ENCODE data around the gene CLIP1.

The CLIP1 gene

GRCh38 chr12:122327014-122327413, 95.5 kb downstream of the CLIP1 start:
- no peaks in the 10 kb centered on the region for H3K27me3 ChIP-seq (ENCODE audit: insufficient read depth, poor library complexity, severe bottlenecking)
- no peak for DNase-seq (ENCODE audit: low read depth in 1 of 2, low spot score in 1 of 2)
- no peak overlapping the region for H3K27ac ChIP-seq (replicated peaks)
- H3K4me3 ChIP-seq (replicated peaks; ENCODE audit: insufficient read depth, low read length): no peak overlapping the region
- TF ChIP-seq SPI1 (IDR thresholded peaks at IDR 0.05; ENCODE audit: borderline replicate concordance, low read depth): no peak
- TF ChIP-seq POLR2AphosphoS5 (IDR thresholded peaks at IDR 0.05; ENCODE audit: low read depth): no peak
- no peak for TF ChIP-seq CTCF (IDR thresholded peaks at IDR 0.05; ENCODE audit: insufficient read depth, low read length)
- no peak for TF ChIP-seq GABPA (IDR thresholded peaks at IDR 0.05; ENCODE audit: low read depth)
- TF ChIP-seq REST (IDR thresholded peaks at IDR 0.05; ENCODE audit: insufficient replicate concordance, low read depth): no peak

GRCh38 chr12:122326586-122326985, 95.9 kb downstream of the CLIP1 start:
- Histone ChIP-seq H3K4me3 (replicated peaks; ENCODE audit: insufficient read depth, low read length) (no peak overlapping the region), H3K27ac (replicated peaks) (no peak overlapping the region), H3K27me3 (ENCODE audit: insufficient read depth, poor library complexity, severe bottlenecking) (no peaks in the 10 kb centered on the region)
- TF ChIP-seq REST (IDR thresholded peaks at IDR 0.05; ENCODE audit: insufficient replicate concordance, low read depth) (no peak), CTCF (IDR thresholded peaks at IDR 0.05; ENCODE audit: insufficient read depth, low read length) (no peak), POLR2AphosphoS5 (IDR thresholded peaks at IDR 0.05; ENCODE audit: low read depth) (no peak), GABPA (IDR thresholded peaks at IDR 0.05; ENCODE audit: low read depth) (no peak), SPI1 (IDR thresholded peaks at IDR 0.05; ENCODE audit: borderline replicate concordance, low read depth) (no peak)
- DNase-seq (ENCODE audit: low read depth in 1 of 2, low spot score in 1 of 2): no peak

GRCh38 chr12:122323311-122324019, 99.0 kb downstream of the CLIP1 start:
- TF ChIP-seq POLR2AphosphoS5 (IDR thresholded peaks at IDR 0.05; ENCODE audit: low read depth) (no peak), CTCF (IDR thresholded peaks at IDR 0.05; ENCODE audit: insufficient read depth, low read length) (no peak), REST (IDR thresholded peaks at IDR 0.05; ENCODE audit: insufficient replicate concordance, low read depth) (no peak), GABPA (IDR thresholded peaks at IDR 0.05; ENCODE audit: low read depth) (no peak), SPI1 (IDR thresholded peaks at IDR 0.05; ENCODE audit: borderline replicate concordance, low read depth) (no peak)
- Histone ChIP-seq H3K4me3 (replicated peaks; ENCODE audit: insufficient read depth, low read length) (no peak overlapping the region), H3K27ac (replicated peaks) (no peak overlapping the region), H3K27me3 (ENCODE audit: insufficient read depth, poor library complexity, severe bottlenecking) (no peaks in the 10 kb centered on the region)
- DNase-seq (ENCODE audit: low read depth in 1 of 2, low spot score in 1 of 2): no peak
